Measurements from ENCODE around the gene IL3.

Gene IL3

DNA sequence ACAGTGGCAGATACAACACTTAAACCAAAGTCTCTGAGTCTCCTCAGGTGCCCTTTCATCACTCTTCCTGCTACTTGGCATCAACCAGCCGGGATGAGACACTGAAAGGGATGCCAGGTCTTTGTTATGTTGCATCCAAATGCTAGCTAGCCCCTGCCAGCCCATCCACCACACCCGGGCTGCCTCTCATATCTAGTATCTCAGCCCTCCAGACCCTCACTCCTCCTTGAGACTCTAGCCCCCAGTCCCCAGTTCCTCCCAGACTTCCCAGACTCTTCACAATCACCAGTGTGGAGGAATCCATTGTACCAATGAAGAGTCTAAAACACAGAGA is 34.6 kb downstream of the IL3 start:
- no peak overlapping the region for H3K4me3 ChIP-seq (ENCODE audit: low read depth, low read length)
- TF ChIP-seq, protein P1, sequence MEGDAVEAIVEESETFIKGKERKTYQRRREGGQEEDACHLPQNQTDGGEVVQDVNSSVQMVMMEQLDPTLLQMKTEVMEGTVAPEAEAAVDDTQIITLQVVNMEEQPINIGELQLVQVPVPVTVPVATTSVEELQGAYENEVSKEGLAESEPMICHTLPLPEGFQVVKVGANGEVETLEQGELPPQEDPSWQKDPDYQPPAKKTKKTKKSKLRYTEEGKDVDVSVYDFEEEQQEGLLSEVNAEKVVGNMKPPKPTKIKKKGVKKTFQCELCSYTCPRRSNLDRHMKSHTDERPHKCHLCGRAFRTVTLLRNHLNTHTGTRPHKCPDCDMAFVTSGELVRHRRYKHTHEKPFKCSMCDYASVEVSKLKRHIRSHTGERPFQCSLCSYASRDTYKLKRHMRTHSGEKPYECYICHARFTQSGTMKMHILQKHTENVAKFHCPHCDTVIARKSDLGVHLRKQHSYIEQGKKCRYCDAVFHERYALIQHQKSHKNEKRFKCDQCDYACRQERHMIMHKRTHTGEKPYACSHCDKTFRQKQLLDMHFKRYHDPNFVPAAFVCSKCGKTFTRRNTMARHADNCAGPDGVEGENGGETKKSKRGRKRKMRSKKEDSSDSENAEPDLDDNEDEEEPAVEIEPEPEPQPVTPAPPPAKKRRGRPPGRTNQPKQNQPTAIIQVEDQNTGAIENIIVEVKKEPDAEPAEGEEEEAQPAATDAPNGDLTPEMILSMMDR (IDR thresholded peaks at IDR 0.05; ENCODE audit: borderline replicate concordance, insufficient read depth, low read depth, low read length): no peak

DNA sequence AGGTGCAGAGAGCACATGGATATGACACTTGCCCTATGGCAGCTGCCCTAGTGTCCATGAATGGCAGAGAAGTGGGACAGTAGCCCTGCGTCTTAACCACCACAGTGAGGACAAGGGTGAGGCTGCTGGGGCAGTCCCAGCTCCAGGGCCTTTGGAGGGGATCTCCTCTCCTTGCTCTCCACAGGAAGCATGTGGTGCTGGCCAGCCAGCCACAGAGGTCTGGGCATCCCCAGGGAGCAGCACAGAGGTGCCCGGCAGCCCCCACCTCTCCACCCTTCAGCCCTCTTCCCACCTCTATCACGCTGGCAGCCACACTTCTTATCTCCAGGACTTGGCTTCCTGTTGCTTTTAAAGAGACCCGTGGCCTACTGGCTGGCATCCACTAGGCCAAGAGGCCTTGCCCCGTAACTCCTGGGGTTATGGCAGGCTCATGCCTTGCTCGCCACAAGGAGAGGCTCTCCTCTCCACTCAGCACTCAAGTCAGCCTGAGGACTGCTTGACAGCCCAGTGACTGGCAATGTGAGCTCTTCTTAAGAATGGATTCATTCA is 35.0 kb downstream of the IL3 start:
- TF ChIP-seq, protein P1 (IDR thresholded peaks at IDR 0.05; ENCODE audit: borderline replicate concordance, insufficient read depth, low read depth, low read length): no peak

DNA sequence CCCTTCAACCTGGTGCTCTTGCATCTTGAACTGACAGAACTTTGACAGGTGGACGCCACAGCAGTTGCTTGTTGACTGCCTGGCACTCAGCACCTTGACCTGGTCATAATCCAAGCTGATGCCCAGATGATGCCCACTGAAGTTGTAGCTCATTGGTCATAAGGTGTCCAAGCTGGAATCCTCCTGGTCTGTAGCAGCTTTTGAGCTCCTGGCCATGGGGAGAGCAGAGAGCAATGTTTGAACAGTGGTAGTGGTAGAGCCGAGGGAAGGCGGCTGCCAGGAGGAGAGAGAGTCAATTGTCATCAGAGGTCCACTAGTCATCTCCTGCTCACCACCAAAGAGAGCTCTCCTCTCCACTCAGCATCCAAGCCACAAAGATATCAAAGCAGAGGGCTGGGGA is 36.4 kb downstream of the IL3 start:
- TF ChIP-seq, protein P1 (IDR thresholded peaks at IDR 0.05; ENCODE audit: borderline replicate concordance, insufficient read depth, low read depth, low read length): no peak
- H3K4me3 ChIP-seq (ENCODE audit: low read depth, low read length): no peak overlapping the region

More for the DNA sequence above, 35.0 kb downstream of the IL3 start:
- H3K4me3 ChIP-seq (ENCODE audit: low read depth, low read length): no peak overlapping the region

DNA sequence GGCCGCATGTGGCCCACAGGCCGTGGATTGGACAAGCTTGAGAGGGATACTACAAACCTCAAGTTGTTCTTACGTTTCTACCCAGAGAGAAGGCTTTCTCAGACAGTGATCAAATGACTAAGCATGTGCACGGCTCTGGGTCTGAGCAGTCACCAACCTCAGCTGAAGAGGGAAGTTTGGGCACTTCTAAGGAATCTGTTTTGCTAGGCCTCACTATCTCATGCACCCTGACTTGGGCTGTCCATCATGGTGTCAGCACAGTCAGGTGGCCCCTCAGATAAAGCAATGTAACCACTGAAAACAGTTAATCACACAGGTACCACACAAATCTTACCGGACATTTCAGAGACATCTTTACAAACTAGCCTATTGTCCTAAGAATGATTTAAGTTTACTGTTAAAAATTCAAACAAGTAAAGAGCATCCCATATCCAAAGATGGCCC is 37.7 kb downstream of the IL3 start:
- TF ChIP-seq, protein P1 (IDR thresholded peaks at IDR 0.05; ENCODE audit: borderline replicate concordance, insufficient read depth, low read depth, low read length): no peak
- H3K4me3 ChIP-seq (ENCODE audit: low read depth, low read length): no peak overlapping the region

DNA sequence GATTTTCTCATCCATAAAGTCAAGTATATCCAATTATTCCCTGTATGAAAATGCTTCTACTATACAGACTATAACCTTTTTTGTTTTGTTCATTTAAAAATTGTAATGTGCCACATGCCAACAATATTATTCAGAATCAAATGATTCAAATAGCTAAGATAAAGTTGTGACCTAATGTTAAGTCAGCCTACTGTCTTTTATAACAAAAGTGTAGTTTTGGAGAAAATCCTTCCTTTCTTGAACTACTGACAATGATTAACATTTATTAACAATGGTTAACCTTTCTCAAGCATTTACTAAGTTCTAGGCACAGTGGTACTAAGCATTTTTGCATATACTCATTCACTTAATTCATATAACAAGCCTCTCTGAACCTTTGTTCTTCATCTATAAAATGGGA is 38.2 kb downstream of the IL3 start:
- TF ChIP-seq, protein P1 (IDR thresholded peaks at IDR 0.05; ENCODE audit: borderline replicate concordance, insufficient read depth, low read depth, low read length): no peak
- H3K4me3 ChIP-seq (ENCODE audit: low read depth, low read length): no peak overlapping the region

DNA sequence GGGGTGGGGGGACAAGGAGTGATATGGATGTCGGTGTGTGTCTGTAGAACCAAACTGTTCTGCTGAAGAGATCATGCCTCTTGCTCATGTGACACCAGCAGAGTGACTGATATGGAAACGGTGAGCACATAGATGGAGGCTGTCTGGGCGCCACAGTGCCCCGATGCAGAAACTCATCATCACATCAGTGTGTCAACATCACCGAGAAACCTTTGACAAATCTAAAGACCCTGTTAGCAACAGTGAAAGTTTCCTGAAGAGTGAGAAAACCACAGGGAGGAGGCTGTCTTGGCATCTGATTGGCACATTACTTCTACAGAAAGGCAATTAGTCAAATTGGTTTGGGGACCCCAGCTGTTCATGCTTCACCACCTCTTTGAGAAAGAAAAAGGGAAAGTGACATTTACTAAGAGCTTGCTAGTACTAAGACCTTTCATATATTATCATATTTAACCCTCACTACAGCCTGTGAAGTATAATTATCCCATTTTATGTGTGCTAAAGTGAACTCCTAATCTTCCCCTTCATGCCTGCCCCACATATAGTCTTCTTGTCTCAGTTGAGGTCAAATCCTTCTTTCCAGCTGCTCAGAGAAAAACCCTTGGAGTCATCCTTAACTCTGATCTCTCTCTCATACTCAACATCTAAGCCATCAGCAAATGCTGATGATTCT is 38.8 kb downstream of the IL3 start:
- TF ChIP-seq, protein P1 (IDR thresholded peaks at IDR 0.05; ENCODE audit: borderline replicate concordance, insufficient read depth, low read depth, low read length): no peak
- H3K4me3 ChIP-seq (ENCODE audit: low read depth, low read length): no peak overlapping the region

DNA sequence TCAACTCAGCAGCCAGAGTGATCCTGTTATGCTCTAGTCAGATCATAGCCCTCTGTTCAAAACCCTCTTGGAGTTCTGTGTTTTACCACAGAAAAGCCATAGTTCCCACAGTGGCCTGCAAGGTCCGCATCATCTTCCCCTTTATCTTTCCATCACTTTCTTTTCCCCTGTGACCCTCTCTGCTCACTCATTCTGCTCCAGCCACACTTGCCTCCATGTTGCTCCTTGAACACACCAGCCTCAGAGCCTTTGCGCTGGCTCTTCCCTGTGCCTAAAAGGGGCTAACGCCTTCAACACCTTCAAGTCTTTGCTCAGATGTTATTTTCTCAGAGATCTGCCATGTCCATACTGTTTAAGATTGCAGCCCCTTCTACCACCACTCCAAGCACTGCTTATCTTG is 39.5 kb downstream of the IL3 start:
- no peak overlapping the region for H3K4me3 ChIP-seq (ENCODE audit: low read depth, low read length)
- TF ChIP-seq, protein P1 (IDR thresholded peaks at IDR 0.05; ENCODE audit: borderline replicate concordance, insufficient read depth, low read depth, low read length): no peak
